ENCODE measurements around the gene PLEKHB2. TPM values are rescaled to one million over a fixed set of nuclear protein-coding genes. Genes with fewer than 3 reads are reported as not detected.
A peak's percentile ranks its signal among the peaks of the same experiment; 100 is the strongest.

PLEKHB2 gene
- total RNA-seq, 1 experiment from 2014 or later = 55.9 TPM

GRCh38 chr2:131151398-131151797 lies 46.3 kb downstream of the PLEKHB2 start:
- Mint-ChIP-seq H3K4me3 (no peak overlapping the region), H3K27ac (peak overlapping the region in 1 of 3 experiments; percentile 89; a peak in 3 of 7 replicates), H3K27me3 (ENCODE audit: low read depth) (no peaks in the 10 kb centered on the region), H3K36me3 (ENCODE audit: insufficient read depth in 1 of 3, low read depth in 3 of 3) (peaks cover 8 to 37% (median 22%) of the 10 kb centered on the region in 3 experiments; a peak in 5 of 7 replicates), H3K9me3 (no peaks in the 10 kb centered on the region; a peak in 1 of 5 replicates), H3K4me1 (peaks cover 9 to 16% of the 10 kb centered on the region in 2 experiments)
- Histone ChIP-seq H3T11ph (ENCODE audit: low read length) (no peak overlapping the region), H3K4me1 (ENCODE audit: insufficient read depth, low read length) (no peaks in the 10 kb centered on the region), H3K23me2 (ENCODE audit: insufficient read length, low read depth, low read length, poor library complexity, severe bottlenecking) (no peaks in the 10 kb centered on the region), H3K18ac (ENCODE audit: insufficient read length, low read depth, low read length) (no peak overlapping the region), H4K8ac (replicated peaks; ENCODE audit: insufficient read length, low read depth, low read length) (no peak overlapping the region), H3K27me3 (ENCODE audit: insufficient read depth, low read length) (no peaks in the 10 kb centered on the region), H3K9ac (ENCODE audit: extremely low read depth, insufficient read length, low read length) (no peak overlapping the region), H4K5ac (ENCODE audit: insufficient read length, low read depth, low read length) (no peak overlapping the region), H3K56ac (ENCODE audit: insufficient read length, low read depth, low read length) (no peak overlapping the region), H2BK15ac (ENCODE audit: low read depth, low read length) (no peak overlapping the region), H2BK12ac (ENCODE audit: insufficient read length, low read depth, low read length) (no peak overlapping the region), H3K79me1 (ENCODE audit: insufficient read depth, low read depth, low read length, poor library complexity, severe bottlenecking) (no peaks in the 10 kb centered on the region), H3K79me2 (ENCODE audit: insufficient read depth, low read length) (no peaks in the 10 kb centered on the region), H4K20me1 (ENCODE audit: control insufficient read depth, insufficient read depth, insufficient read length) (no peaks in the 10 kb centered on the region), H3K4ac (ENCODE audit: low read depth, low read length) (no peak overlapping the region), H3K23ac (ENCODE audit: insufficient read length, low read depth, low read length) (no peak overlapping the region), H3K27ac (ENCODE audit: insufficient read length, low read depth, low read length) (no peak overlapping the region), H2AFZ (ENCODE audit: low read length) (no peak overlapping the region), H4K91ac (ENCODE audit: insufficient read length, low read depth, low read length) (no peak overlapping the region), H3K4me2 (ENCODE audit: insufficient read depth, insufficient read length, low read length) (no peak overlapping the region), H2BK5ac (ENCODE audit: insufficient read length, low read length) (no peak overlapping the region), H3K9me3 (ENCODE audit: control insufficient read depth, low read depth, low read length) (no peaks in the 10 kb centered on the region), H2AK5ac (ENCODE audit: insufficient read length, low read length) (no peak overlapping the region), H2BK120ac (ENCODE audit: low read depth, low read length, poor library complexity, severe bottlenecking) (no peak overlapping the region), H2BK20ac (ENCODE audit: low read depth, low read length, poor library complexity, severe bottlenecking) (no peak overlapping the region), H3K14ac (ENCODE audit: insufficient read depth, low read length) (no peak overlapping the region)
- no peak for TF ChIP-seq CTCF (conservative IDR thresholded peaks at IDR 0.05)
- WGBS (ENCODE audit: extremely low coverage, insufficient read length, low lambda C conversion rate) = no CpG with 5 or more reads among the region's 6 CpGs
- DNase-seq = no peak
